HG03575 (cell line): ENCODE measurements around the gene EYA4.
"Not testable (repeated sequence)": the region's sequence is repeated elsewhere in the genome, so short reads cannot be mapped to it uniquely, and the experiment has no call there.

Experiments used
- ATAC-seq: cut with Tn5 transposase; IDR thresholded peaks from one replicate; pipeline ENCODE4 v1.9.1; 2021; ENCODE audit not compliant: unreplicated experiment, insufficient number of reproducible peaks, low FRiP score; ENCODE audit errors: extremely low read depth

EYA4 gene

GRCh38 chr6:133380723-133381122 lies 139.6 kb downstream of the EYA4 start:
- no peak for ATAC-seq

- no peak for ATAC-seq
These were observed 147.6 kb downstream of the EYA4 start for GRCh38 chr6:133388731-133389130.

- no peak for ATAC-seq
These were observed 149.0 kb downstream of the EYA4 start for GRCh38 chr6:133390168-133390567.

GRCh38 chr6:133392015-133392414 lies 150.9 kb downstream of the EYA4 start:
- ATAC-seq = no peak

DNA sequence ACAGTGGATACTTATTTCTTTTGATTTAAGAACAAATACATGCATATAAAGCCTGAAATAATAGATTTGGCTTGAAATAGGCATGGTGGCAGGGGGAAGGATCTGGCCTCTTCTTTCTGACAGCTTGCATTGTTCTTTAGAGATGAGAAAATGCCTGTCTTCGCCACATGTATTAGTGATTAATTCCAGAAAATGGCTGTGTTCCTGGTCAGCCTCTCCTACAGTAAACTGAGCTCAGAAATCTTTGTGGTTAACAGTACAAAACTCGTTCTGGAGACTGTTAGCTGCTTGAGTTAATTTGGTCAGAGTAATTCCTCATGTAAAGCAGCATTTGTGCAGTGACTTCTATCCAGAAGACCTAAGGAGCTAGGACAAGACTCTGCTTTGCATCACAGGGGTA lies 151.5 kb downstream of the EYA4 start:
- ATAC-seq = no peak

- no peak for ATAC-seq
These were observed 152.7 kb downstream of the EYA4 start for GRCh38 chr6:133393891-133394290.

DNA sequence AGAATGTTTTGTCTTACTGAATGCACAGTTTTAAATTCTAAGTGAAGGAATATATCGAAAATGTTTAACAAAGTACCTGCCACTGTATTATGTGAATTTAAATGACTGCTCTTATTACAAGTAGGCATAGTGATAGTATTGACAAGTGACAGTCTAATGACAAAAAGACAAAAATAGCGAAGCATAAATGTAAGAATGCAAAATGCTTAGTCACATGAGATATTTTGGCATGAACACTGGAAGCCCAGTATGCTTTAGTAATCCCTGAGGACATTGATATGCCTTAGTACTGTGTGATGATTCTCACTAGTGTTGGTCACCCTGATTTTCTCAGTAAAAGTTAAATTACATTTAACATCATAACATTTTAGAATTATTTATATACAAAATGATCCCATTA lies 153.5 kb downstream of the EYA4 start:
- ATAC-seq = no peak

DNA sequence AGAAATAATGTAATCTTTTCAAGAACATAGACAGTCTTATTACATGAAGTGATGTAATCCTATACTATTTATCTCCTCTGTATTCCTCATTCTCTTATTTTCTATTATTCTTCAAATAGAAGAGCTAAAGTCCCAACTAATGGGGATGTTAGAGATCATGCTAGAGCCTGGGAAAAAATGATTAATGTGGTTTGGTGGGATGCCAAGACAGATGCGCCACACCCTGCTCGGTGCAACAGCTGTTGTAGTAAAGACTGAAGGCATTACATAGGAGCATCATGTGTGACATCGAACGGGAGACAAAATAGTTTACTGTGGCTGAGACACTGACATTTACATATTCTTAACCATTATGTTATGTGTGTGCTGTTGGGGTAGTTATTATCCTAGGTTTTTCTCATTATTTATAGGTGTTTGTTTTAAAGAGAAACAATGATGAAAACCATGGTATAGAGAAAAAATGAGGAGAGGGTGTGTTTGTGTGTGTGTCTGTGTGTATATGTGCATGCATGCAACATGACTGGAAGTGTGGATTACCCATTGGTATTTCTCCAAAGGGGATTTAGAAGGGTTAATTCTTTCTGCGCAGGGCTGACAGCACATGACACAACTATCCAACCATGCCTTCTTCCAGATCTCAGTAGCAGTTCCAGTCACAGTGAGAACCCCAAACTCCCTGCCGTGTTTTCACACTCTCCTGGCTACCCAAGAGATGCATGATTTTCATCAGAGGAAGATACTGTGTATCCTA lies 155.3 kb downstream of the EYA4 start:
- ATAC-seq = no peak

DNA sequence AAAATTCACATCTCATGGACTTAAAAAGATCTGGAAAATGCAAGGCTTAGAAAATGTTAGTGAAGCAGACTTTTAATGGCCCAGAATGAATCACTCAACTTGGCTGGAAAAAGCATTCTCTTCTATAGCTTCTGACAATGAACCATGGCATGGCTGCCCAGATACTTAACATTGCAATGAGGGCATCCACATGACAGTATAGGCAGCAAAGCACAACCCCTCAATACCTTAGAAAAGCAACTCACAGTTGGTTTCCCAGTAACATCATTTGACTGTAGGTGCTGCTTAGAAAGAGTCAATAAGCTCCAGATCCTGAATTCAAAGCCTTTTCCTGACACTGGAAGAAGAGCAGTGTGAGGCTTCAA lies 155.8 kb downstream of the EYA4 start:
- no peak for ATAC-seq

DNA sequence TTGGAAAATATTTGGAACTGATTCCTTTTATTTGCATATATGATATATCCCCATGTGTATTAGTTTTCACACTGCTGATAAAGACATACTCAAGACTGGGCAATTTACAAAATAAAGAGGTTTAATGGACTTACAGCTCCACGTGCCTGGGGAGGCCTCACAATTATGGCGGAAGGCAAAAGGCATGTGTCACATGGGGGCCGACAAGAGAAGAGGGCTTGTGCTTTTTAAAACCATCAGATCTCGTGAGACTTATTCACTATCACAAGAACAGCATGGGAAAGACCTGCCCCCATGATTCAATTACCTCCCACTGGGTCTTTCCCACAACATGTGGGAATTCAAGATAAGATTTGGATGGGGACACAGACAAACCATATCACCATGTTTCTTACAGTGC lies 156.4 kb downstream of the EYA4 start:
- ATAC-seq = not testable (repeated sequence)

DNA sequence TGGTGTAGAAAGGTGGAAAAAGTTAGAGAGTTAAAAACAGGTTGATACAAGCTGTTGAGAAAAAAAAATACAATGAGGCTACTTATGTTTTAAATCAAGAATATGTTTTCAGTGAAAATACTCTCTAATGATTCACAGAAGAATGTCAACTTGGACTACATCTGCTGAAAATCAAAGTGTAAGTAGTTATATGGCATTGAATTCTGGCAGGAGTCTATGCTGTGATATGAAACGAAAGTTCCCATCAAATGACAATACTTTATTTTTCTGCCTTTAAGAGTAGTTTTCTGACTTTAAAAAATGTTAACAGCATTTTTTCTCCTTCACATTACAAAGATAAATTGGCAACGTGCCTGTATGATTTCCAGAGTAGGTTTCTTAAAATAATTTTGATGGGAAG lies 158.3 kb downstream of the EYA4 start:
- ATAC-seq = no peak

DNA sequence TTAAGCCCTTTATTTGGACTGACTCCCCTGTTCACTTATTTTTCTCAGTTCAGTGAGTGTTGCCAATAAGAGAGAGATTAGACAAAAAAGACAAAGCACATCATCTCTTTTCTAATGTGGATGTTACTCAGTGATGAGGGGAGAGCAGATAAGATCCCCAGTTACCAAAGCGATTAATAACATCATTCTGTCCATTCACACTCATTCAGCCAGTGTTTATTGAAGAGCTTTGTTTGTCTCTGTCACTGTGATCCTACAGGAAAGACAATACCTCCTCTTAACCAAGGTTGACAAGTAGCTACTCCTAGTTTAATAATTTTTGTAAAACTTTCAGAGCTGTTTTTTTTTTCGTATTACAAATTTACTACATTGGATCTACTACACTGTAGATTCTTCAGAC lies 163.0 kb downstream of the EYA4 start:
- no peak for ATAC-seq

DNA sequence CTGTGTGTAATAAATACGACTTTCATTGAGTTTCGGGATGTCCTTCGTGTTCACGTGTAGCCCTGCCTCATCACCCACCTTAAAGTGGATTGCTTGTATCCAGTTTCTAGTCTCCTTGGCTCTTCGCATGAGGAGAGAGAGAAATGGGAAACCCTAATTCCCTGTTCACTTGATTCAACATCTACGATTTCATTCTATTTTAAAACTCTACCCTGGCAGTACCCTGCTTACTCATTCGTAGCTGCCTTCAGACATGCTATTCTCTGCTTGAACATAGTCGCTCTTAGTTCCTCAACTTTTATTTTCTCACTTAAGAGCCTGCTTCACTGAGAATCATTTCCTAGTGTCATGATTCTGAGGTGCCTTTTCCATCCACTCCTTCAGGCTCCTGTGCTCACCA lies 163.6 kb downstream of the EYA4 start:
- no peak for ATAC-seq

GRCh38 chr6:133407320-133408100 lies 166.4 kb downstream of the EYA4 start:
- no peak for ATAC-seq

DNA sequence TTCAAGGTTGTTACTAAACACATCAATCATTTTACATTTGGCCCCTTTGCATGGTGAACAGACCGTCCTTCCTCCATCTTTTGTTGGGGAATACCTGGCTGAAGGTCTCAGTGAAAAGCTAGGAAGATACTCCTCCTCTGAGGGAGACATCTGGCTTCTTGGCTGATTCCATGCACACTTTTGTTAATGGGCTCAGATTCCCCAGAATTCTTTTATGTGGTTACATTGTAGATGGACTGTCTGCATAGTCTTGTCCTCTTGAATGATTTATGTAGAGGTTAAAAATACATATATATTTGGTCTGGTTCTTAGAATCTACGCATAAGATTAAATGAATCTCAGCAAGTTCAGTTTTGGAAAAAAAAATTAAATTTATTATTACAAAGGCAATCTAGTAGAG lies 167.0 kb downstream of the EYA4 start:
- ATAC-seq = no peak

GRCh38 chr6:133408543-133408942 lies 167.4 kb downstream of the EYA4 start:
- ATAC-seq = no peak

DNA sequence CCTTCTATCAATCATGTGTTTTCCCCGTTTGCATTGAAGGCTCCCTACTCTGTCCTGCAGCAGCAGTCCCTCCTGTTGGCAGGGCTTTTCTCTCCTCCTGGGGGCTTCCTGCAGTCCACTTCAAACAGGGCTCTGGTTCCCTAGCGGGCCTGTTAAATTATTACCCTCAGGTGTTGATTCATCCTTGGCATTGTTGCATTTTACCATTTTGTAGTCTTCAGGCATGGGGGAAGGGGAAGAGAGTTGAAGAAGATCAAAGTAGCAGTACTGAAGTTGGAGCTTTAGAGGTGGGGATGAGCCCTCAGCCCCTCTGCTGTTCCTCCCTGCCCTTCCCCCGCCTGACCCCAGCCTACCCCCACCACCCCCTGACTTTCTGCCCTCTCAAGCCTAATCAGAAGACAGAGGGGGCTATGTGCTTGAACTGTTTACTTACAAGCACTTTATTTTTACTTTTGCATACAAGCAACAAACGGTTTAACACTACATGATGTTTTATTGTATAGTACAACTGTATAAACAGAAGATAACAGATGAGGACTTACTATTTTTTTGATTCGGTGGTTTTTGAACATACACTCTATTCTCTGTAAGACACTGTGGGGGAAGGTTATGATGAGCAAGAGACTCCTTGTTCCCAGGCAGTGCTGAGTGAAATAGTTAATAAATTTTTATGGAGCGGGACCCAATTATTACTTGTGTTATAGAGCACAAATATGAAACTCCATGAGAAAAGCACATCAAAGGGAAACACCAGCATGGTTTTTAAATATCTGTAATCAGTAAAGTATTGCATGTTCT lies 169.7 kb downstream of the EYA4 start:
- ATAC-seq = no peak

- no peak for ATAC-seq
These were observed 170.6 kb downstream of the EYA4 start for GRCh38 chr6:133411757-133412156.

DNA sequence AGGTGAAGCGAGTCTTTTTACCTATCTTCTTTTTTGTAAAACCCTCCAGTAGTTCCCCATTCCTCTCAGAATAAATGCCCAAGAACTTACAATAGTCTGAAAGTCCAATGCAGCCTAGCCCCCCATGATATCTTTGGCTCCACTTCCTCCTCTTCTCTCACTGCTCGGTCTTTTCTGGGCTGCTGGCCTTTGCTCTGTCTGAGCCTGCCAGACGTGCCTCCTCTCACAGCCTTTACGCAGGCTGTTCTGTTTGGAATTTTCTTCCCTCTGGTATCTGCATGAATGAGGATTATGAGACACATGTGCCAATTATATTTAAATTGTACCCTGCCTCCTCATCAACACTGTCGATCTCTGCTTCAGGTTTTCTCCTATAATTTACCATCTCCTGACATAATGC lies 174.1 kb downstream of the EYA4 start:
- no peak for ATAC-seq

DNA sequence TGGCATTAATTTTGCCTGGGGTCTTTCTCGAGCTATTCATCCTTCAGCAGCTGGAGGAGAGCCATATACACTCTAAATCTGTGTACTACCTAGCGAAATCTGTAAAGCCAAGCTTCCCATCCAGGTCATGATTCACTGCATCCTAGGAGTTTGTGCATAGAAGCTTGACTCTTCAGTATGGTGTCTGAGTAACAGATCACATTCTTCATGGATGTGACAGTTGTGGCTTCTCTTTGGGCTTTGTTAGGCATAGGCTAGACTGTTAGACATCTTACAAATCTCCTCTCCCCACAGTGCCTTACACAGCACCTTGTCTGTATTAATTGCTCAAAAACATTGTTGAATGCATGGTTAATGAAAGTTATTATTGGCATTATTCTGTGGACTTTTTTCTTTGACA lies 177.0 kb downstream of the EYA4 start:
- no peak for ATAC-seq
